NCI-H146 treated with DMSO at 0.1 percent for 48 hours (cell line): ENCODE results near the gene CERS6.
"Not testable (repeated sequence)": the region's sequence is repeated elsewhere in the genome, so short reads cannot be mapped to it uniquely, and the experiment has no call there.

ENCODE experiments used
- DNase-seq: peaks from one replicate; lab custom pipeline; 2025; ENCODE audit not compliant: unreplicated experiment; lab: John Stamatoyannopoulos, UW

Gene CERS6

DNA sequence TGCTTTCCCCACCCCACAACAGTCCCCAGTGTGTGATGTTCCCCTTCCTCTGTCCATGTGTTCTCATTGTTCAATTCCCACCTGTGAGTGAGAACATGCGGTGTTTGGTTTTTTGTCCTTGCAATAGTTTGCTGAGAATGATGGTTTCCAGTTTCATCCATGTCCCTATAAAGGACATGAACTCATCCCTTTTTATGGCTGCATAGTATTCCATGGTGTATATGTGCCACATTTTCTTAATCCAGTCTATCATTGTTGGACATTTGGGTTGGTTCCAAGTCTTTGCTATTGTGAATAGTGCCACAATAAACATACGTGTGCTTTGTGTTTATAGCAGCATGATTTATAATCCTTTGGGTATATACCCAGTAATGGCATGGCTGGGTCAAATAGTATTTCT lies 335.1 kb downstream of the CERS6 start:
- DNase-seq, result not testable (repeated sequence)

DNA sequence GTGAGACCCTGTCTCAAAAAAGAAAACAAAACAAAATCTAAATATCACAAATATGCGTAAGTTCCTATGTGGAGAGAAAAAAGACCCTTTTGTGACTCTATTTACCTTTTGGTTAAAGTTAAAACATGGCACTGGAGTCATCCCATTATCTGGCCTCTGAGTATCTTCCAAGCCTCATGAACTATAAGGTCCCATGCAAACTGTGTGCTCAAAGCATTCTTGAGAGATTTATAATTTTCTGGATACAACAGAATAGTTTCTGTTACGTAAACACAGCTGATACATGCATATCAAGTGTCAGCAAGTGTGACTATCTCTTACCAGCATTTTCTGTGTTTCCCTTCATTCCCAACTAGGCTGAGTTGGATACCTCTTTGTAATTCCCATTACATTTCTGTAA lies 337.5 kb downstream of the CERS6 start:
- no peak for DNase-seq

DNA sequence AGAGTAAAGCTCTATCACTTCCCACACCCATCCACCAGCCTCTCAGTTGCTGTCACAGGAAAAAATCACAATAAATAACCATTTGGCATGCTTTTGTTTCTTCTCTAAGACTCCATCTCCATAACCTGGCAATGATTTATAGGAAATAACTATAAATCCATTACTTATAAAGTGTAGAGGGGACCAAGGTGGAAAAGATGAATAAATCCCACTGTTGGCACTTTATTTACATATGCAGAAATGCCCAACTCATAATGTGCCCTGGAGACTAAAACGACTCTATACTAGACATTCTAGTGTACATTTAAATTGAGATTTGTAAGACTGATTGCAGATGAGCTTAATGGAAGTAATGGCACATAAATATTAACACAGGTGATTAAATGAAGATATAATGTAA lies 338.9 kb downstream of the CERS6 start:
- no peak for DNase-seq

DNA sequence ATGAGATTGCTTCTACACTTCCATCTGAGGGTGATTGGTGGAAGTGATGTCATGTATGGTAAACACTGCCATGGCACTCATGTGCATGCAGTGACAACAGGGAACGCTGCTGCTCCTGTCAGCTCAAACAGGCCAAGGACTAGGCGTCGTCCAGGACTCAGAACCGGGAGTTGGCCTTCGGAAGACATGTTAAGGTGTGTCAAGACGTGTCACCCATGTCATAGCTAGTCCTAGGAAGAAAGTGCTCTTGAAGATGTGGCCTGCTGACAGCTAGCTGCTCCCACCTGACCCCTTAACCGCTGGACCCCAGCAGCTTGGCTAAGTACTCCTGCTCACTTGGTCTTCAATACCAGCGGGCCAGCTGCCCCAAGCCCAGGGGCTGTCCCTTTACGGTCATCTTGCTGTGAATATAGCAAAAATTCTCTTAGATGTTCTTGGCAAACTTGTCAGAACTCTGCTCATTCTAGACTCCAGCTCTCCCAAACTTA lies 340.1 kb downstream of the CERS6 start:
- no peak for DNase-seq

DNA sequence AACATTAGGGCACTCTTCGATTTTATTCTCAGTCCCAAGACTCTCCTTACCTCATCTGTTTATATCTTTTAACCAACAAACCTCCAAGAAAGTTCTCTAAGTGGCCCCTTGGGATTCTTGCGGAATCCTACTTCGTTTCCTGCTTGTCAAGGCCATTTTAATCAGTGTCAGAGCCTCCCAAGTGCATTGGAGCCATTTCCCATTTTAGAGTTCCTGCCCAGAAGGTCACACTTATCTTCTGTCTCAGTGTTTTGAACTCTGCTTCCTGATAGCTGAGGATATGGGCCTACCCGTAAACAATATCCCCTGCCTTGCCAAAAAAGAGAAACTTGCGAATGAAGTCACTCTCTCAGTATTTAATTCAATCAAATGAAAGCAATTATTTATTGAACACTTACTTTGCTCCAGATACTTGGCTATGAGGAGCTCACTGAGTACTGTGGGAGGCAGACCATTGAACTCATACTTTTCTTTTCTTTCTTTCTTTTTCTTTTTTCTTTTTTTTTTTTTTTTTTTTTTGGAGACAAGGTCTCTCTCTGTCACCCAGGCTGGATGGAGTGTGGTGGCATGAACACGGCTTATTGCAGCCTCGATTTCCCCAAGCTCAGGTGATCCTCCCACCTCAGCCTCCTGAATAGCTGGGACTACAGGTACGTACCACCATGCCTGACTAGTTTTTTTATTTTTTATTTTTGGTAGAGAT lies 340.7 kb downstream of the CERS6 start:
- DNase-seq, result no peak

DNA sequence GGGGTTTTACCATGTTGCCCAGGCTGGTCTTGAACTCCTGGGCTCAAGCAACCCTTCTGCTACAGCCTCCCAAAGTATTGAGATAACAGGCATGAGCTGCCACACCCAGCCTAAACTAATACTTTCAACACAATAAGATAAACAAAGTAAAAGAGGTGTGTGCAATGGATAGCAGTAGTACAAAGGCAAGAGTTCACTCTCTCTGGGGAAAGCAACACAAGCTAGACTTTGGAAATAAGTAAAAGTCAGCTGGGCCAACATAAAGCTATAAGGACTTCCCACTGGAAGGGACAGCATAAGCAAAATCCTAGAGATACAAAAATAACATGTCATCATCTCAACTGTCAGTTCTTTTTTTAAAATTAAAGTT lies 341.2 kb downstream of the CERS6 start:
- no peak for DNase-seq

DNA sequence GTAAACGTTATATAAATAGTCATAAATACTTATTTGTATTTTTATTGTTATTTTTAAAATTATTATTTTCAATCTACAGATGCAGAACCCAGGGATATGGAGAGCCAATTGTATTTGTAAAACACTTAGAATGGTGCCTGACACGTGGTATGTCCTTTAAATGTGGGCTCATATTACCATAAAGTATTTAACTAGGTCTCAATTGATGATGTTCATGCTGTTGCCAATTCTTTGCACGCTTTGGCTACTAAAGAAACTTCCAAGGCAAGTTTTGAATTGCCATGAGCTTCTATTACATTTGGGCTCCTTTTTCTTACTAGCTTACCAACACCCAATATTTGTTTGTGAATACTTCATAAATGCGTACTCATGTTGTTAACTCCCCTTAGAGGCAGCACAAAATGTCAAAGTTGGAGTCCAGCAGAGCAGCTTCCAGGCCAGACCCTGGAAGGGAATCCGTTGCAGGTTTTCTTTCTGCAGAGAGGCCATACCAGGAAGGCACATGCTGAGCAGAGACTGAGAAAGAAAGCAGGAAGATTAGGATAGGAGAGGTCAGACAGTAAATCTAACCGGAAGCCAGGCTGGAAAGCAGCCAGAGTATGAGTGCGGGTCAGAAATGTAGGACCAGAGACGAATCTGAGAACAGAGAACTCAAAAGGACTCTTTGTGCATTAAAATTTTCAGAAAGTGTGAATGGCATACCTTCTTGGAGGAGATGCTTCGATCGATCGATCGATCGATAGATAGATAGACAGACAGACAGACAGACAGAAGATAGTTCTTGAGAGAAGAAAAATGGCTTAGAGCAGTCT lies 342.2 kb downstream of the CERS6 start:
- DNase-seq, result no peak

DNA sequence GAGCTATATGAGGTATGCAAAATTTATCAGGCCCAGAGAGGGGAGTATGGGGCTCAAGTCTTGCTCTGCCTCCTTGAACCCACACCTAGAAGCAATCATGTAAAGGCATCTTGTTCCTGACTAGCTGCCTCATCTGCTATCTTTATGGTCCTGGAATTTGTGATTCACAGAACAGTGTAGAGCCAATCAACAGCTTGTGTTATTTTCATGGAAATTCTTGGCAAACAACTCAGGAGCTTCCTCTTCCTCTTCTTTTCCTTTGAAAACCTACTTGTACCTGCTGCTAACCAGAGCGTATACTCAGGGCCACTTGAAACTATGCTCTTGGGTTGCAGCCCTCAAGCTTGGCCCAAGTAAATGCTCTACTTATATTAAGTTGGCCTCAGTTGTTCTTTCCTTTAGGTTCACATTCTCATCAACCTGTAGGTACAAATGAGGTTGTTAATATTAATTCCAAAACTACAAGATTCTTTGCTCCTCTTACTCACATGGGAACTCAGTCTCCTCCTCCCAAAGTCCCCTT lies 342.9 kb downstream of the CERS6 start:
- DNase-seq, result no peak

DNA sequence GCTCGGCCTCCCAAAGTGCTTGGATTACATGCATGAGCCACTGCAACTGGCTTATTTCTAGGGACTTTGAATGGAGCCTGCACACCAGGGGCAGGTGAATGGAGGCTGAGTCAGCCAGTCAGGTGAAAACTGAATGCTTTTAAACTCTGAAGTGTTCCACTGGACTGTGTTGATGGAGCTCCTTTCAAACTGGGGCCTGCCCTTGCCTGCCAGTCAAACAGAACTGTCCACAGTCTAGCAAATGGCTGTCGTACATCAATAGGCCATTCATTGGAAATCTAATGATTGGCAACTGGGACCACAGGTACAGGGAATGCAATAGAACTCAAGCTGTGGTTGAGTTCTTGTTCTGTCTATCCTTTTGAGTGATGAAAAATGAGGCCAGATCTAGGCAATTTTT lies 345.4 kb downstream of the CERS6 start:
- no peak for DNase-seq

DNA sequence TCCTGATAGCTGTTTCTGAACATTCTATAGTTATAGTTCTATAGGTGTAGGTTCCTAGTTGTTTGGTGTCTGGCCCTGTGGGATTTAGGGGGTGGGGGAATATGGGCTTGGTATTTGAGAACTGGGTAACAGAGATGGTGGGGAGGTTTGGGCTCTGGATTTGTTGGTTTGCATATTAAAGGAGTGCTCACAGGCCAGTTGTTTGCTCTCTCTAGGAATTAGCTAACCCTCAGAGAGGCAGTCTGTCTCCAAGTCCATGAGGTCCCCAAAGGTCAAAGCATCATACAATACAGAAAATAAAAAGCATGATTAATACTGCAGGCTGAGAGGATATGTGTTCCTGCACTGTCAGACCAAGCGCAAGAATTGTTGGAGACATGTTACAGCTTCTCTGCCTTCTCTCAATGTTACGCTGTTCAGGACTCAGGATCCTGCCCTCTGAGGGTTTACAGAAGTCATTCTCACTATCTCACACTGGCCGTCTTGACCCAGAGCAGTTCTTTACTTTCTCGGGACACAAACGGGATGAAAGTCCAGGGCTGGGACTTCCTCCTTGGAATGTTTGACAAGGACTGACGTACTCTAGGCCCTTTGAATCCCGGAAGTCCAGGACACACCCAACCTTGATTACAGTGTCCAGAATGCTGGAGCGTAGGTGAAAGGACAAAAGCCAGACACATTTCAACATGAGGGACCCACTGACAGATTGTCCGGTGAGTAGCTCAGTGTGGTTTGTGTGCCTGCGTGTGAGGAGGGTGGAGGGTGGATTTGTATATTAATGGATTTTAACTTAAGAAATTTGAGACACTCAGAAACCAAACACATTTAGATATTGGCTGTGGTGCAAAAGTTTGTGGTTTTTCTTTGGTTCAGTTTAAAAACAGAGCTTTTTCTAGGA lies 346.1 kb downstream of the CERS6 start, which contains the start of gene NOSTRIN:
Gene NOSTRIN, plus strand, starts transcription at position 677 of the 898 bp plus-strand sequence. Its CDS starts 10 bp downstream, at position 687.
- no peak for DNase-seq

DNA sequence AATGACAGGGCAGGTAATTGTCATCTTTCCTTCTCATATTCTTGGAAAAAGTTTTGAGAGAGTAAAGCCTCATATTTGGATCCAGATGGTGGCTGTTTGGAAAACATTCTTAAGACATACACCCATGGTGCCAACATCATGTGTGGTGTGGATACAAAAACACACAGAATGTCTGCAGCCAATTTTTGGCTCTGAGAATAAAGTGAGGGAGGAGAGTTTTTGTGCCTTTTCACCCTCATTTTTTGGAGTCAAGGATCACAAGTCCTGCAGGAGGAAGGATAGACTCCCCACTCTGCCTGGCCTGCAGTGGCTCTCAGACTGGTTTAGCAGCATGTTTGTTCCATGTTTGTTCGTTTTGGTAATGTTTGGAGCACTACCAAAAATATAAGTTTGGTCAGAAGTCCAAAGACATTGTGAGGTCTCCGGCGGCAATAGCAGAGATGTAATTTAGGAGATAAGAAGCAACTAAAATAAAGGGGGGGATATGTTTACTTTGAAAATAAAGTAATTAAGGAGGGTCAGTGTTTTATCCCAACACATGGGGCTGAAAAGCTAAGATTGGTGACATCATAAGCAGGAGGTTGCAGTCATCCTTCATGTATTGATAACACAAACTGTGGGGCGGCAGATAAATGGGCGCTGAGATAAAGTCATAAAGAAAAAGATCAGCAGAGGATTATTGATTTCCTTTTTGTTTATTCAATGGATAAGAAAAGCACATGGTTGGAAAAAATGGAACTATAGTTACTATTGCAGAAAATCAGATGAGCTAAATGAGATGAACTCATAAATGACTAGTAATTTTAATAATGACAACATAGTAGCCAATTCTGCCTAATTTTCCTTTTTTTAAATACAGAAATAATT lies 347.0 kb downstream of the CERS6 start:
- DNase-seq, result no peak

DNA sequence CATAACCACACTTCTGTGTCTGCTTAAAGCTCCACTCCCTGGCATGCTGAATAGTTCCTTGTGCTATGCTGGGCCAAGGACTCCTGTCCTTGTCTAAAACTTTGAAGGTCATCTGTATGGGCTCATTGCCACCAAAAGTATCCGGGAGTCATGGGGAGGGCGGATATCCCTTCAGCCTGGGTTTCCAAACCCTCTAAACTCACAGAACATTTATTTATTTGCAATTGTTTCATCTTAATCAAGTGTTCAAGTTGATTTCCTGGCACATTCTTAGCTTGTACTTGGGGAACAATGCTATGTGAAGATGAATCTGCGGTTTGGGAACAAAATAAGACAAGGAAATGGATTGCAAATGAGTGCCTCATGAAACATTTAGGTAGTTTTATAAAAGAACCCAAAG lies 348.1 kb downstream of the CERS6 start:
- no peak for DNase-seq

DNA sequence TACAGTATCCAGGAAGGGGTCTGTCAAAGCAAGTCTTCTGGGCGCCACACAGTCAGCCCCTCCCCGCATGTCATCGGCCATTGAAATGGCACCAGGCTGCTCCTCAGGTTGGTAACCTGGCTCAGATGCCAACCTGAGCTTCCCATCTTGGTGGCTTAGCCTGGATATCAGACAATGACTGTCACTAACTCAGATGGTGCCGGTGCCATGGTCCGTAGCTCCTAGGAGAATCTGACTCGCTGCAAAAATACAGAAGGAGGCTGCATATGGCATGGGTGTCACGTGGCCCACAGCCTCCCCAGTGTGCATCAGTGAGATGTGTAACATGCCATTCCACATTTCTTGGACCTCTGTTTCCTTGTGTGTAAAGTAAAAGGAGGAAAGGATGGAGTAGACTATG lies 349.5 kb downstream of the CERS6 start:
- DNase-seq, result no peak

DNA sequence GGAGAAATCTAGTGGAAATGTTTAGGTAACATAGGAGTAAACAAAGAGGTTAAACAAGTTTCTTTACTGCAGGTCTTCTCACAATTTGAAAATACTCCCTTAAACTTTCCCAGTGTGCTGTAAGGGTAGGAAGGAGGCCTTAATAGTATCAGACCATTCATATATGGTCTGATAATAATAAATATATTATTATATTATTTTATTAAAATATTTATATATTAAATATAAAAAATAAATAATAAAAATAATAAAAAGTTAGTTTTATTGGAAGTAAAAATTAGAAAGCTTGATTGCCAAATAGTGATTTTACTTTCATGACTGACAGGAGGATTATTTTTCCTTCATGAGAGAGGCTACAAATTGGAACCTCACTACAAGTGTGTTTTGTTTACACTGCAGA lies 353.5 kb downstream of the CERS6 start:
- no peak for DNase-seq

DNA sequence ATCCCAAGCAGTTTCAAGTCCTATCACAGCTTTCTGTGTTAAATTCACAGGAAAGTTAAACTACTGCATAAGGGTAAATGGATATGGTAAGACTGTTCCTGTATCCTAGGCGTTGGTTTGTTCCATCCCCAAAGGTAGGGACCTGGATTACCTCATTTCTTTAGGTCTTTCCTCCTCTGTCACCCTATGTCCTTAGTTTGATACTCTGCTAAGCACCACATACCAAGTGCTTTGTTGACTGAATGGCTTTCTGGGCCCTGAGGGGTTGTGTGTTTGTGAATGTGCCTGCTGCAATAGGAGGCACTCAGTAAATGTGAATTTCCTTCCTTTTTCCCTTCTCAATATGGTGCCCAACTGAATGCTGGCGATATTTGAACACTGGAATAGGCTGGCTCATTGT lies 354.2 kb downstream of the CERS6 start:
- no peak for DNase-seq

DNA sequence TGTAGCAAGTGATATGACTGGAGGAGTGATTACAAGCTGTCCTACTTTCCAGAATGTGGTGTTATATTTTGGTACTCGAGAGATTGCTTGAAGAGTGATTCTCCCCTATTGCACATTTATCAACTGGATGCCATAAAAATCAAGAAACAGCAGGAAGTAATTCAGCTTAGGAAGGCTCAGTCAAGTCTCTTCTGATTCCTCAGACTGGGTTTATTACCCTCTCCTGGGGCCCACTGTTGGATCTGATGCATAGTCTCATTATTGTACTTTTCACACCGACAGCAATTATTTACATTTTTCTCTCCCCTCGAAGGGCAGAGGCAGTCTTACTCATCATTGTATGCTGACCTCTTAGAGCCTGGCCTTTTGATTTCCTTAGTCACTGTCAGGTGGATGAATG lies 355.6 kb downstream of the CERS6 start:
- DNase-seq, result no peak

DNA sequence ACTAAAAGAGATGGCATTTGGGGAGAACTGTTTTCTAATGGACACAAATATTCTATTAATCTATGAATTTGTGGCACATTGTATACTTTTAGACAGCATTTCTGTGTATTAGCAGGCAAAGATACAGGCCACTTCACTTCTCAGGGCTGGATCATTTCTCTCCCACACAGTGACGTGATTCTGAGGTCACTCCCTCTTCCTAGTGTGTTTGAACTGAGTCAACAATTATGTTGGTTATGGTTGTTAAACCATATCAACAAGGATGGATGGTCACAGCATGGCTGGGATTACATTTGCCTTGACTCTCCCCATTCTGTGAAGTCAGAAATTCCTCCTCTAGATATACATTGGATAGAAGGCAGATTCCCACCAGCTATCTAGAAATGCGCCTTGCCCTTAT lies 358.0 kb downstream of the CERS6 start:
- no peak for DNase-seq

DNA sequence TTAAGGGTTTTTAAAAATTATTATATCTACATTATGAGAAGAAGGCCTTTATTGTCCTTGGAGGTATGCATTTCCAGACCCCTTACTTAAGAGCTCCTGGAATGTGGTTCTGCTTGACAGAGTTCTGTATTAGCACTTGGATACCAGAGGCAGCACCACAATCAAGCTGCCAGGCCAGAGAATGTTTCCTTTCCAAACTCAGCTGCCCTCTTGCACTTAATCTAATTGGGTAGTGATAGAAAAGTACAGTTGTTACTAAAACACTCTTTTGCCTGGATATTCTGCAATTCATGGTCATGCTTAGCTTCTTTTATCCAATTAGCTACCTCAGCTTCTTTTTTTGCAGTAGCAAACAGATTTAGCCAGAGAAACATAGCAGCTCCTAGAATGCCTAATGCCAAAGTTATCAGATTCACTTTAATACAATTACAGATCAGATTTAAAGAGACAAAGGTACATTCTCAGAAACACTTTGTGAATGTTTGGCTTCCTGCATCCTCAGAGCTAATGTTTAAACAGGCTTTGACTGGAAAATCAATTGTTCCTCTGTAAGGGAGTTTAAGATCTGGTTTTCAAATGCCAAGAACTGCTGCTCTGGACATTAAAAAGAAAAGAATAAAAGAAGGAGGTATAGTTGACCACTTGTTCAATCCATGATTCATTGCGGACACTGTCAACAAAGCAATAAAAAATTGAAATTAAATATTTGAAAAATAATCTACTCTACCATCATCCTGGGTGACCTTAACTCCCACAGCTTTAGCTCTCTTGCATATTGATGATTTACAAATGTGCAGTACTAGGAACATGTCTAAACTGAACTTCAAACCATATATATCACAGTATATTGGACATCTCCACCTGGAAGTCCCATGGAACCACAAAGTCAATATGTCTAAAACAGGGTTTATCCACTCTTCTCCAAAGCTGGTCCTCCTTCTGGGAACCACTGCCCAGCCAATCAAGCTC lies 359.2 kb downstream of the CERS6 start:
- no peak for DNase-seq

DNA sequence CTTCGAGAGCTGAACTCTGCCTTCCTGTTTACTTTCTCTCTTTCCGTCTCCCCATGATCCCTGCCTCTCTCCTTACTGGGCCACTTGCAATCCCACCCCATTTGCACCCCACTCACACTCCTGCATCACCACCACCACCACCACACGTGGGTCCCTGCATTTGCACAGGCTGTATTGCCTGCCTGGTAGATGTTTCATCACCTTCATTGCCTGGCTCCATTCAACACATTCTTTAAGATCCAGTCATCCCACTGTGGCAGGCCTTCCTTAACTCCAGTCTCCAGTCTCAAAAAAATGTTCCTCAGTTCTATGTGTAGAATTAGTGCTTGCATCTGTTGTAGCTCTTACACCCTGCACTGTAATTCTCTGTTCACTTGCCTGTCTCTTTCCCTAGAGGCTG lies 360.3 kb downstream of the CERS6 start:
- DNase-seq, result no peak
